Activated naive CD8-positive, alpha-beta T cell treated with anti-CD3 and anti-CD28 coated beads for 36 hours (primary cell): ENCODE data around the gene DYNC1I1. TPM values are rescaled to one million over a fixed set of nuclear protein-coding genes. Genes with fewer than 3 reads are reported as not detected.
"Not testable (repeated sequence)": the region's sequence is repeated elsewhere in the genome, so short reads cannot be mapped to it uniquely, and the experiment has no call there.

Experiments
- DNase-seq: peaks from one replicate; pipeline ENCODE4 v3.0.0; 2021
- H3K27ac Mint-ChIP-seq: one replicate; pipeline ENCODE4 v1.8.0; 2022; ENCODE audit warnings: mild to moderate bottlenecking, moderate library complexity, mixed read lengths
- H3K27me3 Mint-ChIP-seq: one replicate; pipeline ENCODE4 v1.8.0; 2022; ENCODE audit warnings: mild to moderate bottlenecking, mixed read lengths
- H3K36me3 Mint-ChIP-seq: one replicate; pipeline ENCODE4 v1.8.0; 2021; ENCODE audit warnings: mild to moderate bottlenecking, mixed read lengths
- H3K4me1 Mint-ChIP-seq: one replicate; pipeline ENCODE4 v1.8.0; 2021; ENCODE audit warnings: mixed read lengths
- H3K4me3 Mint-ChIP-seq: one replicate; pipeline ENCODE4 v1.8.0; 2022; ENCODE audit warnings: mild to moderate bottlenecking, moderate library complexity, mixed read lengths
- H3K9me3 Mint-ChIP-seq: one replicate; pipeline ENCODE4 v1.8.0; 2022; ENCODE audit warnings: mixed read lengths
- total RNA-seq, 2 experiments: library from RNA; stranded (reverse); gene quantifications; one replicate each; pipeline ENCODE4 v1.2.3, GENCODE V29; 2021

Gene DYNC1I1
- total RNA-seq, 2 experiments from 2014 or later = 0.10 TPM; not detected in 1

GRCh38 chr7:95929710-95930280, 157.4 kb downstream of the DYNC1I1 start:
- no peak overlapping the region for H3K4me3 Mint-ChIP-seq
- no peaks in the 10 kb centered on the region for H3K9me3 Mint-ChIP-seq
- no peak for DNase-seq
- H3K27me3 Mint-ChIP-seq = peaks cover 14% of the 10 kb centered on the region
- H3K27ac Mint-ChIP-seq = no peak overlapping the region
- no peaks in the 10 kb centered on the region for H3K4me1 Mint-ChIP-seq
- no peaks in the 10 kb centered on the region for H3K36me3 Mint-ChIP-seq

- Mint-ChIP-seq H3K27me3 (peaks cover 20% of the 10 kb centered on the region), H3K9me3 (no peaks in the 10 kb centered on the region), H3K36me3 (no peaks in the 10 kb centered on the region), H3K4me3 (no peak overlapping the region), H3K4me1 (no peaks in the 10 kb centered on the region), H3K27ac (no peak overlapping the region)
- no peak for DNase-seq
Observed at GRCh38 chr7:95931460-95932232, 159.3 kb downstream of the DYNC1I1 start.

GRCh38 chr7:95933618-95934017, 161.3 kb downstream of the DYNC1I1 start:
- Mint-ChIP-seq H3K27ac (no peak overlapping the region), H3K36me3 (no peaks in the 10 kb centered on the region), H3K4me3 (no peak overlapping the region), H3K9me3 (no peaks in the 10 kb centered on the region), H3K27me3 (peaks cover 20% of the 10 kb centered on the region), H3K4me1 (no peaks in the 10 kb centered on the region)
- DNase-seq = no peak

GRCh38 chr7:95944867-95945266, 172.5 kb downstream of the DYNC1I1 start:
- H3K27me3 Mint-ChIP-seq, H3K9me3 Mint-ChIP-seq, H3K27ac Mint-ChIP-seq, H3K36me3 Mint-ChIP-seq, H3K4me3 Mint-ChIP-seq, H3K4me1 Mint-ChIP-seq, DNase-seq: not testable (repeated sequence)

- no peaks in the 10 kb centered on the region for H3K9me3 Mint-ChIP-seq
- no peak overlapping the region for H3K27ac Mint-ChIP-seq
- H3K4me1 Mint-ChIP-seq = no peaks in the 10 kb centered on the region
- H3K36me3 Mint-ChIP-seq = no peaks in the 10 kb centered on the region
- DNase-seq = no peak
- peaks cover 3% of the 10 kb centered on the region for H3K27me3 Mint-ChIP-seq
- H3K4me3 Mint-ChIP-seq = no peak overlapping the region
Observed at GRCh38 chr7:95950698-95951097, 178.3 kb downstream of the DYNC1I1 start.

GRCh38 chr7:95951531-95951930, 179.2 kb downstream of the DYNC1I1 start:
- Mint-ChIP-seq H3K4me1 (no peaks in the 10 kb centered on the region), H3K27me3 (peaks cover 5% of the 10 kb centered on the region), H3K36me3 (no peaks in the 10 kb centered on the region)

GRCh38 chr7:95951997-95952795, 179.8 kb downstream of the DYNC1I1 start:
- H3K36me3 Mint-ChIP-seq = no peaks in the 10 kb centered on the region

More at GRCh38 chr7:95951531-95951930, 179.2 kb downstream of the DYNC1I1 start:
- no peak overlapping the region for H3K27ac Mint-ChIP-seq
- no peak overlapping the region for H3K4me3 Mint-ChIP-seq
- no peak for DNase-seq
- no peaks in the 10 kb centered on the region for H3K9me3 Mint-ChIP-seq

GRCh38 chr7:95952851-95953250, 180.5 kb downstream of the DYNC1I1 start:
- peaks cover 12% of the 10 kb centered on the region for H3K27me3 Mint-ChIP-seq
- H3K36me3 Mint-ChIP-seq = no peaks in the 10 kb centered on the region
- no peaks in the 10 kb centered on the region for H3K4me1 Mint-ChIP-seq
- no peak for DNase-seq
- H3K27ac Mint-ChIP-seq = no peak overlapping the region
- no peaks in the 10 kb centered on the region for H3K9me3 Mint-ChIP-seq
- no peak overlapping the region for H3K4me3 Mint-ChIP-seq

More at GRCh38 chr7:95951997-95952795, 179.8 kb downstream of the DYNC1I1 start:
- no peak for DNase-seq
- Mint-ChIP-seq H3K4me1 (no peaks in the 10 kb centered on the region), H3K4me3 (no peak overlapping the region), H3K9me3 (no peaks in the 10 kb centered on the region), H3K27me3 (peaks cover 9% of the 10 kb centered on the region), H3K27ac (no peak overlapping the region)

- Mint-ChIP-seq H3K4me1 (no peaks in the 10 kb centered on the region), H3K36me3 (no peaks in the 10 kb centered on the region), H3K9me3 (no peaks in the 10 kb centered on the region), H3K4me3 (no peak overlapping the region), H3K27me3 (peaks cover 13% of the 10 kb centered on the region), H3K27ac (no peak overlapping the region)
- DNase-seq = no peak
Observed at GRCh38 chr7:95955748-95956147, 183.4 kb downstream of the DYNC1I1 start.

GRCh38 chr7:95957510-95957909, 185.2 kb downstream of the DYNC1I1 start:
- H3K4me1 Mint-ChIP-seq = no peaks in the 10 kb centered on the region
- no peak overlapping the region for H3K27ac Mint-ChIP-seq
- no peak for DNase-seq
- H3K36me3 Mint-ChIP-seq = no peaks in the 10 kb centered on the region
- no peaks in the 10 kb centered on the region for H3K9me3 Mint-ChIP-seq
- peaks cover 13% of the 10 kb centered on the region for H3K27me3 Mint-ChIP-seq
- H3K4me3 Mint-ChIP-seq = no peak overlapping the region

GRCh38 chr7:95960706-95961244, 188.4 kb downstream of the DYNC1I1 start:
- peaks cover 16% of the 10 kb centered on the region for H3K27me3 Mint-ChIP-seq
- DNase-seq = no peak
- H3K27ac Mint-ChIP-seq = no peak overlapping the region
- H3K4me3 Mint-ChIP-seq = no peak overlapping the region
- no peaks in the 10 kb centered on the region for H3K9me3 Mint-ChIP-seq
- no peaks in the 10 kb centered on the region for H3K4me1 Mint-ChIP-seq
- no peaks in the 10 kb centered on the region for H3K36me3 Mint-ChIP-seq

- Mint-ChIP-seq H3K27me3 (peaks cover 7% of the 10 kb centered on the region), H3K27ac (no peak overlapping the region), H3K36me3 (no peaks in the 10 kb centered on the region), H3K4me1 (no peaks in the 10 kb centered on the region), H3K9me3 (no peaks in the 10 kb centered on the region), H3K4me3 (no peak overlapping the region)
- DNase-seq = no peak
Observed at GRCh38 chr7:95963446-95963990, 191.2 kb downstream of the DYNC1I1 start.

GRCh38 chr7:95971716-95972115, 199.4 kb downstream of the DYNC1I1 start:
- no peaks in the 10 kb centered on the region for H3K9me3 Mint-ChIP-seq
- no peaks in the 10 kb centered on the region for H3K36me3 Mint-ChIP-seq
- H3K27me3 Mint-ChIP-seq = no peaks in the 10 kb centered on the region
- no peaks in the 10 kb centered on the region for H3K4me1 Mint-ChIP-seq
- H3K27ac Mint-ChIP-seq = no peak overlapping the region
- DNase-seq = no peak
- no peak overlapping the region for H3K4me3 Mint-ChIP-seq

- Mint-ChIP-seq H3K27ac (no peak overlapping the region), H3K36me3 (no peaks in the 10 kb centered on the region), H3K4me1 (no peaks in the 10 kb centered on the region), H3K9me3 (no peaks in the 10 kb centered on the region), H3K4me3 (no peak overlapping the region), H3K27me3 (no peaks in the 10 kb centered on the region)
- DNase-seq = no peak
Observed at GRCh38 chr7:95972523-95972922, 200.2 kb downstream of the DYNC1I1 start.

- Mint-ChIP-seq H3K27me3 (no peaks in the 10 kb centered on the region), H3K27ac (no peak overlapping the region), H3K4me3 (no peak overlapping the region)
Observed at GRCh38 chr7:95974108-95974507, 201.8 kb downstream of the DYNC1I1 start.

More at GRCh38 chr7:95974108-95974507, 201.8 kb downstream of the DYNC1I1 start:
- H3K36me3 Mint-ChIP-seq = no peaks in the 10 kb centered on the region
- DNase-seq = no peak
- H3K4me1 Mint-ChIP-seq = no peaks in the 10 kb centered on the region
- no peaks in the 10 kb centered on the region for H3K9me3 Mint-ChIP-seq
